ENCODE results near the gene PMS2.
"Not testable (repeated sequence)": the region's sequence is repeated elsewhere in the genome, so short reads cannot be mapped to it uniquely, and the experiment has no call there.

PMS2 gene, protein sequence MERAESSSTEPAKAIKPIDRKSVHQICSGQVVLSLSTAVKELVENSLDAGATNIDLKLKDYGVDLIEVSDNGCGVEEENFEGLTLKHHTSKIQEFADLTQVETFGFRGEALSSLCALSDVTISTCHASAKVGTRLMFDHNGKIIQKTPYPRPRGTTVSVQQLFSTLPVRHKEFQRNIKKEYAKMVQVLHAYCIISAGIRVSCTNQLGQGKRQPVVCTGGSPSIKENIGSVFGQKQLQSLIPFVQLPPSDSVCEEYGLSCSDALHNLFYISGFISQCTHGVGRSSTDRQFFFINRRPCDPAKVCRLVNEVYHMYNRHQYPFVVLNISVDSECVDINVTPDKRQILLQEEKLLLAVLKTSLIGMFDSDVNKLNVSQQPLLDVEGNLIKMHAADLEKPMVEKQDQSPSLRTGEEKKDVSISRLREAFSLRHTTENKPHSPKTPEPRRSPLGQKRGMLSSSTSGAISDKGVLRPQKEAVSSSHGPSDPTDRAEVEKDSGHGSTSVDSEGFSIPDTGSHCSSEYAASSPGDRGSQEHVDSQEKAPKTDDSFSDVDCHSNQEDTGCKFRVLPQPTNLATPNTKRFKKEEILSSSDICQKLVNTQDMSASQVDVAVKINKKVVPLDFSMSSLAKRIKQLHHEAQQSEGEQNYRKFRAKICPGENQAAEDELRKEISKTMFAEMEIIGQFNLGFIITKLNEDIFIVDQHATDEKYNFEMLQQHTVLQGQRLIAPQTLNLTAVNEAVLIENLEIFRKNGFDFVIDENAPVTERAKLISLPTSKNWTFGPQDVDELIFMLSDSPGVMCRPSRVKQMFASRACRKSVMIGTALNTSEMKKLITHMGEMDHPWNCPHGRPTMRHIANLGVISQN

DNA sequence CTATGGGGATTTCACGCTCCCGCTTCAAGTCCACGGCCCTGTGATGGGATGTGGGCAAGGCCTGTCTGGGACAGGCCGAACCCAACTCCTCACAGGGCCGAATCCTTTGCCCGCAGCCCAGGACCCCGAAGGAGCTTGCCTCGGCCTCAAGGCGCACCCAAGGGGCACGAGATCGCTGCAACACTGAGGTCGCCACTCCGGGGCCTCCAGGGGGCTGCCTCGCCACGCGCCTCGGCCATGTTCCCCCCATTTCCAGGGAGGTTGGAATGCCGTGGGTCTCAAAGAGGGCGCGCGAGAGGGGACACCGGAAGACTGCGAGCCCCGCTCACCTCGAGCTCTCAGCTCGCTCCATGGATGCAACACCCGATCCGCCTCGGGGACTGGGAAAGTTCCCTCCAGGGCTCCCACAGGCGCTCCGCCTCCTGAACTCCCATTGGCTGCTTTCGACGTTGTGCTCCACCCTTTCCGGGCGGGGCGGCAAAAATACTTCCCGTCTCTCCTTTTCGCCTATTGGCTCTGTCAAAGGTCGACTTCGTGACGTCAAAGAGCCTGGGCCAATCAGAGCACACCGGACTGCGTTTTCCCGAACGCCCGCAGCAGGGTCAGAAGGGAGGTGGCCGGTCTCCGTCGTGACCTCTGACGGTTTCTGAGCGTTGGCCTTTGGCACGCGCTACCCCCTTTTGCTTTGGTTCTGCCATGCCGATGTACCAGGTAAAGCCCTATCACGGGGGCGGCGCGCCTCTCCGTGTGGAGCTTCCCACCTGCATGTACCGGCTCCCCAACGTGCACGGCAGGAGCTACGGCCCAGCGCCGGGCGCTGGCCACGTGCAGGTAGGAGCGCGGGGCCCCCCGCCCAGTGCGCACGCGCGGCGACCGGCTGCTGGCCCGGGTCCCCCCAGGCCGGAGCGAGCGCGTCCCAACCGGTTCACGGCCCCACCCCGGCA is at the start of gene PMS2, which contains the start of gene AIMP2:
Gene PMS2, minus strand, starts transcription at position 382 of the 944 bp plus-strand sequence. Its CDS starts 30 bp downstream, at position 352.
Gene AIMP2, plus strand, starts transcription at position 605 of the 944 bp plus-strand sequence. Its CDS starts 92 bp downstream, at position 697.
- peaks cover 0 to 10% of the 10 kb centered on the region in 2 donors for H3K36me3 ChIP-seq (ENCODE audit: control insufficient read depth in 1 of 2, insufficient read depth in 2 of 2, low read length in 2 of 2)
- peaks cover 0 to 22% of the 10 kb centered on the region in 2 donors for H3K4me1 ChIP-seq (ENCODE audit: control insufficient read depth in 1 of 2, insufficient read depth in 2 of 2, low read length in 2 of 2)
- H3K27me3 ChIP-seq (ENCODE audit: low read depth, low read length), result no peaks in the 10 kb centered on the region
- peak within 1 kb of the TSS; percentile 79 for H3K27ac ChIP-seq (ENCODE audit: low read length)
- H3K4me3 ChIP-seq (ENCODE audit: low read depth in 1 of 2, low read length in 2 of 2), result peak within 1 kb of the TSS; percentile 73 to 74
- H3K9me3 ChIP-seq (ENCODE audit: control insufficient read depth in 1 of 2, low read length in 2 of 2), result no peaks in the 10 kb centered on the region

DNA sequence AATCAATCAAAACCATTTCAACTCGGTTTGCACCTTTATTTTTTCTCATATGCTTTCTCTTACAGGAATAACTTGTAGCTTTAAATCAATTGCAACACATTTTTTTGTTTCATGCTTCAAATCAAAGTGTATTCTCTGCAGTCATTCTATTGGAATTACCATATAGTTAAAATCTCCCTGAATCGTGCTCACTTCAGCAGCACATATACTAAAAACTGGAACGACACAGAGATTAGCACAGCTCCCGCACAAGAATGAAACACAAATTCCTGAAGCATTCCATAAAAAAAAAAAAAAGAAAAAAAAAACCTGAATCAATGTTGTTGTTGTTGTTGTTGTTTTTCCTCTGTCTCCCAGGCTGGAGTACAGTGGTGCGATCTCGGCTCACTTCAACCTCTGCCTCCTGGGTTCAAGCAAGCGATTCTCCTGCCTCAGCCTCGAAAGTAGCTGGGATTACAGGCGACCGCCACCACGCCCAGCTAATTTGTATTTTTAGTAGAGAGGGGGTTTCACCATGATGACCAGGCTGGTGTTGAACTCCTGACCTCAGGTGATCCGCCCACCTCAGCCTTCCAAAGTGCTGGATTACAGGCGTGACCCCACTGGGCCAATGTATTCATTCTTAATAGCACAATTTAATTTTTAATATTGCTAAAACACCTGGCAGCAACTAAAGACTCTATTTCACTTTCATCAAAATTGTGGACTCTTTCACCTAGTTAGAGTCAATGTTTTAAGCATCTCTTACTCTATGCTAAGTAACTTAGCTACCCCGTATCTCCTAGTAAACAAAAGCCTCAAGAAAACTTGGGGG is 48.7 kb upstream of the PMS2 start:
- Histone ChIP-seq H3K4me1 (ENCODE audit: control insufficient read depth in 1 of 2, insufficient read depth in 2 of 2, low read length in 2 of 2) (peaks cover 0 to 17% of the 10 kb centered on the region in 2 donors), H3K27me3 (ENCODE audit: low read depth, low read length) (no peaks in the 10 kb centered on the region), H3K36me3 (ENCODE audit: control insufficient read depth in 1 of 2, insufficient read depth in 2 of 2, low read length in 2 of 2) (peaks cover 0 to 5% of the 10 kb centered on the region in 2 donors), H3K4me3 (ENCODE audit: low read depth in 1 of 2, low read length in 2 of 2) (peak overlapping the region; percentile 84 to 97), H3K27ac (ENCODE audit: low read length) (no peak overlapping the region), H3K9me3 (ENCODE audit: control insufficient read depth in 1 of 2, low read length in 2 of 2) (no peaks in the 10 kb centered on the region)

DNA sequence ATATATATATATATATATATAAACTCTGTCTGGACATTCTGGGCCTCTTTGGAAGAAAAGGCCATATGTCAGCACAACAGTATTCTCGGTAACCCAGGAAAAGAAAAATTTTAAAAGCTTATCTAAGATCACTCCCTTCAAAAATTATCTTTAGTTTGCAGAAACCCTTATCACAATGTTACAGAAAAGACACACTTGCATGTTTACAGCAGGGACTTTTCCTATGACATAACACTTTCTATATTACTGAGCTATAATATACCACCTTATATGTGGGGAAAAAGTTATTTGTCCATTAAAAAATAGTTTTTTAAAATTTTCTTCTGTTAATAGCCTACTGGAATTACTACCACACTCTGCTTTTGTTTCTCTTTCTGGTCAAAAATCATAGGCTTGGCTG is 47.8 kb upstream of the PMS2 start:
- Histone ChIP-seq H3K36me3 (ENCODE audit: control insufficient read depth in 1 of 2, insufficient read depth in 2 of 2, low read length in 2 of 2) (peaks cover 4 to 6% of the 10 kb centered on the region in 2 donors), H3K27ac (ENCODE audit: low read length) (no peak overlapping the region), H3K27me3 (ENCODE audit: low read depth, low read length) (no peaks in the 10 kb centered on the region), H3K4me1 (ENCODE audit: control insufficient read depth in 1 of 2, insufficient read depth in 2 of 2, low read length in 2 of 2) (peaks cover 0 to 17% of the 10 kb centered on the region in 2 donors), H3K9me3 (ENCODE audit: control insufficient read depth in 1 of 2, low read length in 2 of 2) (no peaks in the 10 kb centered on the region), H3K4me3 (ENCODE audit: low read depth in 1 of 2, low read length in 2 of 2) (no peak overlapping the region)

DNA sequence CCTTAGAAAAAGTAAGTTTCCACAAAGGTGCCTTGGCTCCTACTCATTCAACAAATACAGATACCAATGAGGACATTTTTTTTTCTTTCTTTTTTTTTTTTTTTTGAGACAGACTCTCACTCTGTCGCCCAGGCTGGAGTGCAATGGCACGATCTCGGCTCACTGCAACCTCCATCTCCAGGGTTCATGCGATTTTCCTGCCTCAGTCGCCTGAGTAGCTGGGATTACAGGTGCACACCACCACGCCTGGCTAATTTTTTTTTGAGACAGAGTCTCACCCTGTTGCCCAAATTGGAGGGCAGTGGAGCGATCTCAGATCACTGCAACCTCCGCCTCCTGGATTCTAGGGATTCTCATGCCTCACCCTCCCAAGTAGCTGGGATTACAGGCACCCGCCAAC is 42.3 kb upstream of the PMS2 start:
- not testable (repeated sequence) for H3K27me3 ChIP-seq (ENCODE audit: low read depth, low read length); H3K27ac ChIP-seq (ENCODE audit: low read length); H3K4me1 ChIP-seq (ENCODE audit: control insufficient read depth in 1 of 2, insufficient read depth in 2 of 2, low read length in 2 of 2); H3K4me3 ChIP-seq (ENCODE audit: low read depth in 1 of 2, low read length in 2 of 2); H3K9me3 ChIP-seq (ENCODE audit: control insufficient read depth in 1 of 2, low read length in 2 of 2)
- H3K36me3 ChIP-seq (ENCODE audit: control insufficient read depth in 1 of 2, insufficient read depth in 2 of 2, low read length in 2 of 2), result peaks cover 15 to 38% of the 10 kb centered on the region in 2 donors

DNA sequence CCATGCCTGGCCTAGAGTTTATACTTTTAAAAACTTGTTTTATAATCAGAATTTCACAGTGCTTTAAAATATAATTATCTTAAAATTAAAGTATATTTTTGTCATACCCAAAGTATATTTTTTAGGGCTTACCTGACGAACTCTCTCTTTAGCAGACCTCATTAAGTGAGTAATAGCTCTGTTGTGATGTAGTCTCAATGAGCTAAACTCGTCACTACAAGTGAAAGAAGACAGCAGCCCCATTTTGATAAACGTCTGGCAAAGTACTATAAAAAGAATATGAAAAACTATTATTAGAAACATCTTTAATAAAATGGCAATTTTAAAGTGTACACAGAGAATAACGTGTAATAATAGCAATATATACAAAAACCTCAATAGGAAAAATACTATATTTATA is 40.9 kb upstream of the PMS2 start:
- Histone ChIP-seq H3K36me3 (ENCODE audit: control insufficient read depth in 1 of 2, insufficient read depth in 2 of 2, low read length in 2 of 2) (peaks cover 16 to 48% of the 10 kb centered on the region in 2 donors), H3K27me3 (ENCODE audit: low read depth, low read length) (no peaks in the 10 kb centered on the region)

DNA sequence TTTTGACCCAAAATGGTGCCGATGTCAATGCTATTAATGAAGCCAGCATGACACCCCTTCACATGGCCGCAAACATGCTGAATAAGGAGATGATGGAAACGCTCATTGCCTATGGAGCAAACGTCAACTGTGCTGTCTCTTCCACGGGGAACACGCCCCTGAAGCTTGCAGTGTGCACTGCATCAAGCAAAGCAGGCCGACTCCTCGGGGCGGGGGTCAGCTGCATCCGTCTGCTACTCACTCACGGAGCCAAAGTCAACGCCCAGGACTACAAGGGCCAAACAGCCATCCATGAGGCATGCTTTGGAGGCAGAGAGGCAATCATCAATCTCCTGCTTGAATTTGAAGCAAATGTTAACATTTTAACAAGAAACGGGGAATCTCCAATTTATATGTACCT is 26.8 kb upstream of the PMS2 start:
- Histone ChIP-seq H3K27me3 (ENCODE audit: low read depth, low read length) (no peaks in the 10 kb centered on the region), H3K27ac (ENCODE audit: low read length) (no peak overlapping the region), H3K4me3 (ENCODE audit: low read depth in 1 of 2, low read length in 2 of 2) (no peak overlapping the region), H3K9me3 (ENCODE audit: control insufficient read depth in 1 of 2, low read length in 2 of 2) (no peaks in the 10 kb centered on the region), H3K4me1 (ENCODE audit: control insufficient read depth in 1 of 2, insufficient read depth in 2 of 2, low read length in 2 of 2) (no peaks in the 10 kb centered on the region), H3K36me3 (ENCODE audit: control insufficient read depth in 1 of 2, insufficient read depth in 2 of 2, low read length in 2 of 2) (peaks cover 51 to 66% of the 10 kb centered on the region in 2 donors)

More for the DNA sequence above, 40.9 kb upstream of the PMS2 start:
- no peaks in the 10 kb centered on the region for H3K9me3 ChIP-seq (ENCODE audit: control insufficient read depth in 1 of 2, low read length in 2 of 2)
- H3K4me1 ChIP-seq (ENCODE audit: control insufficient read depth in 1 of 2, insufficient read depth in 2 of 2, low read length in 2 of 2), result no peaks in the 10 kb centered on the region
- no peak overlapping the region for H3K27ac ChIP-seq (ENCODE audit: low read length)
- no peak overlapping the region for H3K4me3 ChIP-seq (ENCODE audit: low read depth in 1 of 2, low read length in 2 of 2)

DNA sequence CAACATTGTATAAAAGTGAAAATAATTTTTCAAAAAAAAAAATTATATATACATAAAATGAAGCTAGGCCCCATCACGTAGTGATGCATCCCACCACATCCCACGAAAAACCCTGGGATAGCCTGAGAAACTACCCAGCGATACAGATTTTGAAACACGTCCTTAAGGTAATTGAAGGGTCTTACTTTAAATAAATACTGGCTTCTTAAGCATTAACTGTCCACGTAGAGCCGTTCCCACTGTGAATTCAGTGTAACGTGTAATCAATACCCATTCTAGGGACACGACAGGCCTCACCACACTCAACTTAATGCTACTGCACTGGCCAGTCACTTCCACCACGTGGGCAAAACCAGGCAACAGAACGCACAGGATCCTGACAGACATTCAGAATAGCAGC is 26.3 kb upstream of the PMS2 start:
- H3K27ac ChIP-seq (ENCODE audit: low read length), result no peak overlapping the region
- no peaks in the 10 kb centered on the region for H3K9me3 ChIP-seq (ENCODE audit: control insufficient read depth in 1 of 2, low read length in 2 of 2)
- peaks cover 46 to 61% of the 10 kb centered on the region in 2 donors for H3K36me3 ChIP-seq (ENCODE audit: control insufficient read depth in 1 of 2, insufficient read depth in 2 of 2, low read length in 2 of 2)

DNA sequence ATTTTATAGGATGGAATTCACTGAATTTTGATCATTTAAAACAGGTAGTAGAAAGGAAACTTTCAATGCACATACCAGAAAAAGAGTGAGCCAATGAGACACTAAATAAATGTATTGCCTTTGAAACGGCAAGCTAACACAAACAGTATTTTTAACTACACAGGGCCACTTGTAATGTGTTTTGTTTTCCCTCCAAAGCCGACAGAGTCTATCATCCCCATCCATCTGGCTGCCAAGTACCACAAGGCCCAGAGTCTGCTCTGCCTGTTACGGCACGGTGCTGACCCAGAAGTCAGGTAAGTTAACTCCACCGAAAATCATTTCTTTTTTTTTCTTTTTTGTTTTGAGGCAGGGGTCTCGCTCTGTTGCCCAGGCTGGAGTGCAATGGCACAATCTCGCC is 23.8 kb upstream of the PMS2 start:
- H3K4me3 ChIP-seq (ENCODE audit: low read depth in 1 of 2, low read length in 2 of 2), result no peak overlapping the region

More for the DNA sequence above, 26.3 kb upstream of the PMS2 start:
- Histone ChIP-seq H3K4me1 (ENCODE audit: control insufficient read depth in 1 of 2, insufficient read depth in 2 of 2, low read length in 2 of 2) (no peaks in the 10 kb centered on the region), H3K27me3 (ENCODE audit: low read depth, low read length) (no peaks in the 10 kb centered on the region), H3K4me3 (ENCODE audit: low read depth in 1 of 2, low read length in 2 of 2) (no peak overlapping the region)

DNA sequence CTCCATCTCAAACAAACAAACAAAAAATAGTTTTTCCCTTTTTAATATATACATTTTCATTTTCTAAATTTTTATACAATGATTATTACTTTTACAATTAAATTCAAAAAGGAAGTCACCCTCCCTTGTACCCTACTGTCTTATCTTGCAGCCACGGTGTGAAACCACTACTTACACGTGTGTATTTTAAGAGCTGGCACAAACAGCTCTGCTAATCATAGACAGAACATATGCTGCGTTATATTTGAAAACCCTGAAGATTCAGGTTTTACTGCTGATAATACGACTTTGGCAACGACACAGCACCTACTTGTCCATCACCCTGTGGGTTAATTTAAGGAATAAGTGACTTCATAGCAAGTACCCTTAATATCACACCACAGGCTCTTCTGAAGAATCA is 23.3 kb upstream of the PMS2 start:
- H3K27ac ChIP-seq (ENCODE audit: low read length), result no peak overlapping the region
- peaks cover 41 to 66% of the 10 kb centered on the region in 2 donors for H3K36me3 ChIP-seq (ENCODE audit: control insufficient read depth in 1 of 2, insufficient read depth in 2 of 2, low read length in 2 of 2)
- no peaks in the 10 kb centered on the region for H3K9me3 ChIP-seq (ENCODE audit: control insufficient read depth in 1 of 2, low read length in 2 of 2)
- H3K4me3 ChIP-seq (ENCODE audit: low read depth in 1 of 2, low read length in 2 of 2), result no peak overlapping the region
- H3K4me1 ChIP-seq (ENCODE audit: control insufficient read depth in 1 of 2, insufficient read depth in 2 of 2, low read length in 2 of 2), result no peaks in the 10 kb centered on the region
- no peaks in the 10 kb centered on the region for H3K27me3 ChIP-seq (ENCODE audit: low read depth, low read length)

More for the DNA sequence above, 23.8 kb upstream of the PMS2 start:
- Histone ChIP-seq H3K36me3 (ENCODE audit: control insufficient read depth in 1 of 2, insufficient read depth in 2 of 2, low read length in 2 of 2) (peaks cover 44 to 66% of the 10 kb centered on the region in 2 donors), H3K27ac (ENCODE audit: low read length) (no peak overlapping the region), H3K27me3 (ENCODE audit: low read depth, low read length) (no peaks in the 10 kb centered on the region), H3K9me3 (ENCODE audit: control insufficient read depth in 1 of 2, low read length in 2 of 2) (no peaks in the 10 kb centered on the region), H3K4me1 (ENCODE audit: control insufficient read depth in 1 of 2, insufficient read depth in 2 of 2, low read length in 2 of 2) (no peaks in the 10 kb centered on the region)

DNA sequence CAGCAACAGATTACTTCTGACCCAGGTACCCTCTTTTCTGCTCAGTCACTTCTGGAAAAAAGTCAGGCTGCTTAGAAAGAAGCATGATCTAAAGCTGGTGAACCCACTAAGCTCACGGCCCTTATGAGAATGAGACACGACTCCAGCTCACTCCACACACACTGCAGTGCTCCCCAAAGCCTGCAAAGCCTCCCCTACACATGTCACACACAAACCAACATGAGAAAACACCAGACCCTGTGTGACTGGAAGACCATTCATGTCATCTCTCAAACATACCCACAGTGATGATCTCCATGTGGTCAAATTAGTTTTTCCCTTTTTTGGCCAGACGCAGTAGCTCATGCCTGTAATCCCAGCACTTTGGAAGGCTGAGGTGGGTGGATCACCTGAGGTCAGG is 22.7 kb upstream of the PMS2 start:
- no peak overlapping the region for H3K27ac ChIP-seq (ENCODE audit: low read length)
- H3K4me1 ChIP-seq (ENCODE audit: control insufficient read depth in 1 of 2, insufficient read depth in 2 of 2, low read length in 2 of 2), result no peaks in the 10 kb centered on the region
- peaks cover 41 to 68% of the 10 kb centered on the region in 2 donors for H3K36me3 ChIP-seq (ENCODE audit: control insufficient read depth in 1 of 2, insufficient read depth in 2 of 2, low read length in 2 of 2)
- H3K4me3 ChIP-seq (ENCODE audit: low read depth in 1 of 2, low read length in 2 of 2), result no peak overlapping the region
- no peaks in the 10 kb centered on the region for H3K9me3 ChIP-seq (ENCODE audit: control insufficient read depth in 1 of 2, low read length in 2 of 2)
- no peaks in the 10 kb centered on the region for H3K27me3 ChIP-seq (ENCODE audit: low read depth, low read length)

Measured in muscle layer of duodenum (tissue), 2 donors.